ENCODE results near the gene CEACAM16.

Gene CEACAM16

GRCh38 chr19:44742330-44743061, 43.5 kb downstream of the CEACAM16 start:
- in situ Hi-C loops (cut with HindIII; ENCODE audit: low sequenced_read_pairs) = no loop called here

GRCh38 chr19:44744871-44745332, 46.0 kb downstream of the CEACAM16 start:
- in situ Hi-C loops (cut with HindIII; ENCODE audit: low sequenced_read_pairs) = no loop called here

DNA sequence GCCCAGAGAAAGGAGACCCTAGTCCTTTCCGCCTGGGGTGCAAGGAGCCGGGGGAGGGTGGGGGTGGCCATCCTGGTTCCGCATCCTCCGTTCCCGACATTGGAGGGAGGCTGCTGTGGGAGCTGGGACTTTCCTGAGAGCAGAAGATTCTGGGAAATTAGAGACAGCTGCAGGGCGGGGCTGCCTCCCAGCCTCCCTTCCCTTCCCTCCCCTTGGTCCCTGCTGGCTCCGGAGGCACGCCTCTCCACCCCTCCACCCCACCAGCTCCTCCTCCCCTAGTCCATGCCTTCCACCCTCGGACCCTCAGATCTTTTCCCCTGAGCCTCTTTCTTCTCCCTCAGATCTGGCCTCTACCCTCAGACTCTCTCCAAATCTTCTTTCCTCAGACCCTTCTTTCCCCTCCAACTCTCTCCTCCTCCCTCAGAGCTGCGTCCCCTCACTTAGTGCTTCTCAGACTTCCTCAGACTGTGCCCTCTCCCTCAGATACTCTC, 46.4 kb downstream of the CEACAM16 start:
- in situ Hi-C loops (cut with HindIII; ENCODE audit: low sequenced_read_pairs) = no loop called here

- in situ Hi-C loops (cut with HindIII; ENCODE audit: low sequenced_read_pairs) = no loop called here
Observed at GRCh38 chr19:44745887-44746600, 47.1 kb downstream of the CEACAM16 start.

DNA sequence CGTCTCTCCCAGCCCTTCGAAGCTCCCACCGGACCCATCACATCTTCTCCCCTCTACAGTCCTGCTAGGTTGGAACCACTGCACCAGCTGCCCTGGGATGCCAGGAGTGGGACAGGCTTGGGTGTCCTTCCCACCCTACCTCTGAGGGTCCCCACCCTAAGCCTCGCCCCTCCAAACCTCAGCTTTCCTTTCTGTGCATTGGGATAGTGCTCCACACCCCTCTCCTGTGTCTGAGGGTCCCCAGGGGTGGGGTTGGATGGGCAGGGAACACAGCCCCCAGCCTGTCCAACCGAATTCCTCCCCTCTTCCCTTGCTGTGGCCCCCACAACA, 47.6 kb downstream of the CEACAM16 start:
- in situ Hi-C loops (cut with HindIII; ENCODE audit: low sequenced_read_pairs) = no loop called here

DNA sequence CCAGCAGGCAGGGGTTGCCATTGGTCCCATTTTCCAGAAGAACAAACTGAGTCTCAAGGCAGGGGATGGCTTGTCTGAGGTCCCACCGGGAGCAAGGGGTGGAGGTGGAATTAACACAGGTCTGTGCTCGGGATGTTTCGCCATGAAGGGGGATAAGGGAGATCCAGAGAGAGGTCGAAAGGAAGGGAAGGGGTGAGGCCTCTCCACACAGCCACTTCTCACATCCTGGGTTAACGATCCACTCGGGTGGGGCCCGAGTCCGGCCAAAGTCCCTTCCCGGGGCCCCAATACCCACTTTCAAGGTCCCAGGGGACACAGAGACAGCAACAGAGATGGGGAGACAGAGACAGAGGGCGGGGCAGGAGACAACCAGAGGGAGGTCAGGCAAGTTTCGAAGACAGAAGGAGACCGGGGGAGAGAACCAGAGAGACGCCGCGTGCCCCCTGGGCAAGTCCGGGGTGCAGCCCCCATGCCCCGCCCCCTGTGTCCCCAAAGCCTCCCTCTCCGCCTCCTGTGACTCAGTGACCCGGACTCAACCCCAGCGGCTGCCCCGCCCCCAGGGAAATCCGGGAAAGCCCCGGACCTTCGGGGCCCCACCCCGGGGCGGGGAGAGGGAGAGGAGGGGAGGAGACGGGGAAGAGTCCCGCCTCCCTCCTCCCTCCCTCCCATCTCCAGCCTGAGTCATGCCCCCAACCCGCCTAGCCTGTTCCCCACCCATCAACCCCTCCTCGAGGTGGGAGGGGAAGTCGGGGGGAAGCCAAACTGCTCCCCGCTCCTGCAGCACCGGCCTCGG, 48.2 kb downstream of the CEACAM16 start:
- in situ Hi-C loops (cut with HindIII; ENCODE audit: low sequenced_read_pairs) = no loop called here

- in situ Hi-C loops (cut with HindIII; ENCODE audit: low sequenced_read_pairs) = no loop called here
Observed at GRCh38 chr19:44747739-44748425, 48.9 kb downstream of the CEACAM16 start.

- in situ Hi-C loops (cut with HindIII; ENCODE audit: low sequenced_read_pairs) = no loop called here
Observed at GRCh38 chr19:44748426-44749254, 49.7 kb downstream of the CEACAM16 start, which contains the start of gene BCL3. TSS of gene BCL3 (plus strand) at chr19:44748708. CDS start at chr19:44748791, 83 bp downstream.

GRCh38 chr19:44749292-44749691, 50.3 kb downstream of the CEACAM16 start:
- in situ Hi-C loops (cut with HindIII; ENCODE audit: low sequenced_read_pairs) = no loop called here

DNA sequence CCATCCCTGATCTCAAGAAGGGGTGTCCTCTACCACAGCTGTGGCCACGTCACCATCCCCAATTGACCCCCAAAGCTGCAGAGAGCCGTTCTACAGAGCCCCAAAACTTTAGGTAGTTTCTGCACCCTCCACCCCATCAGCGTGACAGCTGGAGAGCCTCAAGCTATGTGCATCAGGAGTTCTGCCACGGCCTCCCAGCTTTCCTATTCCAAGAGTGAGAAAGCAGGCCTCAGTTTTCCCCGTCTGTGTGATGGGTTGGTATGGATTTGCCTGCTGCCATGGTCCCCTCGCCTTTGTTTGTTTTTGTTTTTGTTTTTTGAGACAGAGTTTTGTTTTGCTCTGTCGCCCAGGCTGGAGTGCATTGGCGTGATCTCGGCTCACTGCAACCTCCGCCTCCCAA, 51.0 kb downstream of the CEACAM16 start:
- in situ Hi-C loops (cut with HindIII; ENCODE audit: low sequenced_read_pairs) = no loop called here

DNA sequence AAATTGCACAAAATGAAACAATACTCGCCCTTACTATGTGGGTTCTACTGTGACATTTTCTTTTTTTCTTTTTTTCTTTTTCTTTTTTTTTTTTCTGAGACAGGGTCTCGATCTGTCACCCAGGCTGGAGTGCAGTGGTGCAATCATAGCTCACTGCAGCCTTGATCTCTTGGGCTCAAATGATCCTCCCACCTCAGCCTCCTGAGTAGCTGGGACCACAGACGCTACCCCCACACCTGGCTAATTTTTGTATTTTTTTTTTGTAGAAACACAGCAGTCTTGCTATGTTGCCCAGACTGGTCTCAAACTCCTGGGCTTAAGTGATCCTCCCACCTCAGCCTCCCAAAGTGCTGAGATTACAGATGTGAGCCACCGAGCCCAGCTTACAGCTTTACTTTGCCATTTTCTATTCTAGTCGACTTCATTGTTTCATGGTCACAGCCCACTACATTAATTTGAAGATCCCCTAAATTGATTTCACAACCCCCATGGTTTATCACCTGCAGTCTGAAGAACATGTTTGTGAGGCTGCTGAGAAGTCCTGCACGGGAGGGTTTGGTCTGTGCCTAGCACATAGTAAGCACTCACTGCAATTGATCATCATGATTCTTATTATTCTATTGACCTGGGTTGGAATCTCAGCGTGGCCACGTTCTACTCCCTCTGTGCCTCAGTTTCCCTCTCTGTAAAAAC, 53.3 kb downstream of the CEACAM16 start:
- in situ Hi-C loops (cut with HindIII; ENCODE audit: low sequenced_read_pairs) = no loop called here

DNA sequence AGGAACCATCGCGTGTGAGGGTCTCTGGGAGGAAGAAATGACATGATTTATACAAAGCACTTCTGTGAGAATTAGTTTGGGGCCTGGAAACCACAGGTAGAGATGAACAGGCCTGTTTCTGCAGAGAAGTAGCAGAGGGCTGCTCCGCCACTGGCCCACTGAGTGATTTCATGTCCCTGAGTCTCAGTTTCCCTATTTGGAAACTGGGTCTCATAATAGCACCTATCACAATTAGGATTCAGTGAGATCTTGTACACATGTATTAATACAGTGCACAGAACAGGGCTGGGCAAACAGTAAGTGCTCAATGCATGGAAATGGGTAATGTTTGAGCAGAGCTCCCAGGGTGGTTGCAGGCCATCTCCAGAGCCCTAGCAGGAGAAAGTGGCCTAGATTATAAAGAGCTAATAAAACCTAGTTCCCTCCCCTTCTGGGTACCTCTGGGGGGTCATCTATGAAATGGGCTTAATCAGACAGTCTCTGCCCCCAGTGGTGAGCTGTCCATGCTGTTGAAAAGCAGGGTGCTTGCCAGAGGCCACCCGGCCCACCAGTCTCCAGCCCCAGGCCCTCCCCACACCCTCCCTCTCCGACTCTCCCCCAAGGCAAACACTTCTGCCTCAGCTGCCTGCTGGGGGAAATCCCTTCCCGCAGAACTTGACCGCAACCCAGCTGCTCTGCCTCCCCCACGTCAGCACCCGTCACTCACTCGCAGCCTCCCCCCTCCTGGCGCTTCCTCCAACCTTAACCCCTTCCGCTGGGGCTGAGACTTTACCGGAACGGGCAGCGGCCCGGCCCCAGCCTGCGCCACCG, 54.1 kb downstream of the CEACAM16 start:
- in situ Hi-C loops (cut with HindIII; ENCODE audit: low sequenced_read_pairs) = no loop called here

- in situ Hi-C loops (cut with HindIII; ENCODE audit: low sequenced_read_pairs) = no loop called here
Observed at GRCh38 chr19:44753626-44753931, 54.6 kb downstream of the CEACAM16 start.

DNA sequence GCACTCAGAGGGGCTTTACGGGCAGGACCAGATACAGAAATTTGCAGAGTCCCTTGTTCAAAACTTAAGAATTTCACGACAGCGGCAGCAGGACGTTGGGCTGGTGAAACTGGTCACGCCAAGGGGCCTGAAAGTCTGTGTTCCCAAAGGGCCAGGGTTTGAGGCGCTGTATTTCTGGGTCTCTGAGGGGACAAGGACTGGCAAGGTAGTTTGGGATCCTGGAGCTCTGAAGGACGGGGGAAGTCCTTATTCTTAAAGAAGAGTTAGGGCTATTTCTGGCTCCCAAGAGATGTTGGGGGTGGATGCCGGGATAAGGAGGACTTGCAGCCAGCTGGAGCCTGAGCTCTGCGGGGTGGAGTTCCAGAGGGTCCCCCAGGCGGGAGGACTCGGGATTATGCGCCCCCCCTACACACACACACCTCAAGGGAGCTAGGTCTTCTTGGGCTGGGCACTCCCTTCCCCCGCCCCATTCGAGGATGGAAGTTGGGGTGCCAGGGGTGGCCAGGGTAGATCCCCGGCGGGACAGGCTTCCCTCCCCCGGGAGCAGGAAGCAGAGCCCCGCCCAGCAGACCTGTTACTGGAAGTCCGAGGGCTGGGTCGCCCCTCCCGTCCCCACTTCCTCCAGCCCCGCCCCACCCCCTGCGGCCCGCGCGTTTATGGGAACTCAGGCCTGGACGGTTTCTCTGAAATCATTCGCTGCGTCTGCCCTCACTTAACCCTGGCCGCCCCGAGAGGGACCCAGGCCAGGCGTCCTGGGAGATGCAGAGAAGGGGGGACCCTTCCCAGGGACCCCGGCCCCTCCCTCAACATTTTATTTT, 55.2 kb downstream of the CEACAM16 start:
- in situ Hi-C loops (cut with HindIII; ENCODE audit: low sequenced_read_pairs) = no loop called here

- in situ Hi-C loops (cut with HindIII; ENCODE audit: low sequenced_read_pairs) = no loop called here
Observed at GRCh38 chr19:44754750-44755080, 55.8 kb downstream of the CEACAM16 start.

GRCh38 chr19:44755219-44755618, 56.3 kb downstream of the CEACAM16 start:
- in situ Hi-C loops (cut with HindIII; ENCODE audit: low sequenced_read_pairs) = no loop called here

GRCh38 chr19:44756089-44756562, 57.2 kb downstream of the CEACAM16 start:
- in situ Hi-C loops (cut with HindIII; ENCODE audit: low sequenced_read_pairs) = no loop called here

Data from DLD1 (cell line).